GM18867 (cell line): ENCODE measurements around the gene CEP83.

ENCODE experiments used
- ATAC-seq: cut with Tn5 transposase; IDR thresholded peaks from one replicate; pipeline ENCODE4 v1.9.1; 2021; ENCODE audit warnings: mild to moderate bottlenecking, moderate library complexity; ENCODE audit not compliant: unreplicated experiment

The CEP83 gene

GRCh38 chr12:94273272-94273671 lies 186.4 kb downstream of the CEP83 start:
- no peak for ATAC-seq

- no peak for ATAC-seq
Measured at GRCh38 chr12:94272280-94272679, 187.4 kb downstream of the CEP83 start.

DNA sequence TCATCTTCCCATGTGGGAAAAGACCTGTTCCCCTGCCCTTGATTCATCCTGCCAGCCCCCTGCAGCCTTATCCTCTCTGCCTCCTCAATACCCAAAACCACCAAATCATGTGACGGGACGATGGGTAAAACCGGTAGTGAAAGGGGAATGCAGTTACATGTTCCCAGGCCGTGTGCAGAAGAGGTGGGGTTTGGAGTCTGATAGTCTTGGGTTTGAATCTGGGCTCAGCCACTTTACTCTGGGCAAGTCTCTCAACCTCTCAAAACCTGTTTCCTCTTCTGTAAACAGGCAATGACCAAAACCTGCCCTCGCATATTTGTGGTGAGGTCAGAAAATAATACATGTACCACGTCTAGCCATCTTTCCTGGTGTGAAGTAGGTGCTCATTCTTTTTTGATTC lies 188.3 kb downstream of the CEP83 start:
- ATAC-seq: no peak

- peak; percentile 34 for ATAC-seq
Measured at GRCh38 chr12:94269316-94269999, 190.2 kb downstream of the CEP83 start.

DNA sequence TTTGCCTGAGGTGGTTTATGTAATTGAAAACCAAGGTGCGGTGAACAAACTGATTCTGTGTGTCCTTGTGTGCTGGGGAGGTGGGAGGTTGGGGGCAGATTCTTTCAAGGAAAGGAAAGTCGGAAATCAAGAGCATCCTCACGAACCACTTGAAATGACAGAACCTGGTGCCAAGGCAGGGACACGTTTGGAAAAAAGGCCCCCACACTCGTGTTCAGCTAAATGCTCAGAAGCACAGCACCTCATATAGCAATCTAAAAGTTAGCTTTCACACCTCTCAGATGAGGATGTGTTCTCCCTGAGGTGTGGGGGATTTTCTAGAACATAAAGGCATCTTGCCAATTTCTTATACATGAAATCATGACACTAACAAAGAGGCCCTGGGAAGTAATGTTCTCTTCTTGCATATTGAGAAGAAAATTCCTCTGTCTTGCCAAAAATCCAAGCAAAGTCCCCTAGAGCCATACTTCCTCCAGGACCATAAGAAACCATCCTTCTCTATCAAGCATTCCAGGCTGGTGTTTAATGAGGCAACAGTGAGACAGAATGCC lies 191.7 kb downstream of the CEP83 start:
- peak; percentile 41 for ATAC-seq

- ATAC-seq: no peak
Measured at GRCh38 chr12:94267537-94267872, 192.2 kb downstream of the CEP83 start.

DNA sequence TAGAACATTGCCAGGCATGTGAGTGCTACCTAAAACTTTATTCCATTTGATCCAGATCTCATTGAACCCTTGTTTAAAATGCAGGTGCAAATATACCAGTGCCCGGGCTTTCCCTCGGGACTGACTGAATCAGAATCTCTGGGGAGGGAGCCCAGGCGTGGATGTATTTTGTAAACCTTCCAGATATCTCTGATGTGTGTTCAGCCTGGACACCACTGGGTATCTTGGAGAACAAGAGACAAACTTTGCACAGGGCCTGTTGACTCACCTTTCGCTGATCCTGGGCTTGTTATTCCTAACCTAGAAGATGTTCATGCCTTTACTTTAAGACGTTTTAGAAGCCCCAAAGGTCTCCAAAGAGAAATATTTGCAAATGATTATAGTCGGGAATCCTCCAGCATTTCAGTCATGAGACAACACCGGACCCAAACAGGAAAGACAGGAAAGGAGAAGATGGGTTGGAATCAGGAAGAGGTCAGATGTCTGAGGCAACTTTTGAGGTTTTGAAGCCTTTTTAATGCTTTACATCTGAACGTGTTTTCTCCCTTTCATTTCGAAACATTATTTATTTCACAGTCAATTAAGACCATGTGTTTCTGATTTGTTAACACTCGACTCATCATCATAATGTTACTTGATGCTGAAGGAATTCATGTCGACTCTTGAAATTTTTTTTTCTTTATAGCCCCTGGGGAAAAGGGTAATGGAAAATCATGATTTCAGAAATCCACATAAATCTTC lies 192.7 kb downstream of the CEP83 start:
- no peak for ATAC-seq

- no peak for ATAC-seq
Measured at GRCh38 chr12:94265966-94266745, 193.5 kb downstream of the CEP83 start.

GRCh38 chr12:94265539-94265938 lies 194.1 kb downstream of the CEP83 start:
- ATAC-seq: no peak

GRCh38 chr12:94264736-94265485 lies 194.8 kb downstream of the CEP83 start:
- no peak for ATAC-seq

- no peak for ATAC-seq
Measured at GRCh38 chr12:94263905-94264561, 195.6 kb downstream of the CEP83 start.

DNA sequence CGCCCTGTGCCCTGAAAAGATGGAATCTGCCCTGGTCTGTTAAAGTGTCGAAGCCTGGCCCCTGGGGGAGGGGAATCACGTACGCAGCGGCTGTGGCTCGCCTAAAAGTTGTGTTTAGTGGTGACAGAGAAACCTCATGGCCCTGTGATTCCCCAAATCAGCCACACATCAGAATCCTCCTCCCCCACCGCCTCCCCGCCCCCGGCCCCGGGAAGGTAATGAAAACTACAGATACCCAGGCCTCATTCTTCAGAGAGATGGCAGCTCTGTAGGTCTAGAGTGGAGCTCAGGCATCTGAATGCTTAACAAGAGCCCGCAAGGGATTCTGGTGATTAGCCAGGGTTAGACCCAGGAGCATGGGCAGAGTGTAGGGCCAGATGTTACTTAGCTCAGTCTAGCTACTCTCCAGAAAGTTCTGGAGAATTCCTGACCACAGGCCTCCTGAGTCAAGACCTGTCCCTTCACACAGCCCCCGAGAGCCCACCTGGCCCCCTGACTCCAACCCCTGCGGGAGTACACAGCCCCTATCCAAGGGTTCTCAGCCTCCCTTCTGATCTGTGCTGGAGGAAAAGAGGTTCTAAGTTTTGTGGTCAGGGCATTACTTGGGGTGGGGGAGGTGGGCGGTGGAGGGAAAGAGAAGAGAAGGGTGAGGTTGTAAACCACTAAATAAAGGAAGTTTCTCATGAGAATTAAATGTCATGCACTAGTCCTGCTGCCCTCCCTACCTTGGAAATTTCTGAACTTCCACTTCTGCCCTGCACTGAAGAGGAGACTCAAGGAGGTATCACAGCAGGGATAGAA lies 196.5 kb downstream of the CEP83 start:
- peak; percentile 24 for ATAC-seq

DNA sequence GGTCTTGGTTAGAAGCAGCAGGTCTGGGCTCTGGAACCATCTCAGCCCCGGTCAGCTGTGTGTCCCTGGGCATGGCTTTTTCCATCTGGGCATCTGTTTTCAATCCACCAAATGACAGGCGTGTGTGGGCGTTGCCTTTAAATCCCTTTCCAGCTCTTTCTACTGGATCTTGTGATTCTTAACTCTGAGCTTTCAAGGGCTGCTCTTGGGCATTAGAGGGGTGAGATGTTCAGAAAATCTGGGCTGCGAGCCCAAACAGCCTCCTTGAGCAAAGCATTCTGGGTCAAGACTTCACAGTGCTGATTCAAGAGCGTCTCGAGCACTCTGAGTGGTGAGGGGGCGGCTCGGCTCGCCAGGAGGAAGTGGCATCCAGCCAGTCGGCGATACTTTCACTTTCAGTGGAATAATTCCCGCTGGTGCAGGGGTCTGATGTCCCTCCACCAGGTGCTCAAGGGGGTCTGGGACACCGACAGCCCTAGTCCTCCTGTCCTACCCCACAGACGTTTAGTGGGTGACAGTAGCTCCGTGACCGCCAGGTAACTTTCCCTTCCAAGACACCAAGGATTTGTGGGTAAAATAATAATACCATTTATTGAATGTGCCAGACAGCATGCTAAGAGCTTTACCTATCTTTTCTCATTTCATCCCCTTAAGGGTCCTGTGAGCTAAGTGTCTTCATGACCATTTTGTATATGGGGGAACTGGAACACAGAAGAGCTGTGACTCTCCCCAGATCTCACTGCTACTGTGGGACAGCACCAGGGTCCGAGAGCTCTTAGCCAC lies 197.2 kb downstream of the CEP83 start:
- peak; percentile 36 for ATAC-seq

DNA sequence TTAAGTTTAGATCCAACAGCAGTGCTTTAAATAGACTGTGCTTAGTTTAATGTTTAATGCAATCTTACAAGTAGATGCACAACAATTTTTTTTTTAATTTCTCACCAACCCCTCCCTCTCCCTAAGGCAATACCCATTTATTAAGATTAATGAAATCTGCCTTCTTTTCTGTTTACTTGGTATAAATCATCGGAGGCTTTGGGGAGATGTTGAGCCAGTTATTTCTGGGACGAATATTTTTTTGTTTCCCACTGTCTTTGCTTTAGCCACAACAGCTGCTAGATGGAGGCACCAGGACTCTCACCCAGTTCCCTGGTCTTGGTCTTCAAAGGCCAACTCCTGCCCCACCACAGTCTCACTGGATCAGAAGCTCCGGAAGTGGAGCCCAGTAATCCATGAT lies 197.9 kb downstream of the CEP83 start:
- ATAC-seq: no peak

DNA sequence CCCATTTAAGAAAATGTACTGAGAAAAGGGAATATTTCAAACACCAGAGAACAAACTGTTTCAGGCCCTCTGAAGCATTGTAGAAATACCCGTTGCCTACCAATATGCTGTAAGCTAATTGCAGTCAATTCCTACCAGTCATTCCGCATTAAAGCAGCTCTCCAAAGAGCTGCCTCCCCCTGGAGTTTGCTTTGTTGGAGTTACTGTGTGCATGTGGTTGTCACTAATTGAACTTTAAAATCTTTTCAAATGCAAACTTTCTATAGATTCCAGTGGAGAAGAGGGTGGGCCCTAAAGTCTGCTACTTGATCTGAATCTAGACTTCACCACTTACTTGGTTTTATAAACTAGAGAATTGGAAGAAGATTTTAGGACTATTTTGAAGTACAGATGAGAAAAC lies 198.5 kb downstream of the CEP83 start:
- ATAC-seq: no peak

- no peak for ATAC-seq
Measured at GRCh38 chr12:94260717-94261116, 198.9 kb downstream of the CEP83 start.

GRCh38 chr12:94260017-94260416 lies 199.7 kb downstream of the CEP83 start:
- ATAC-seq: no peak

DNA sequence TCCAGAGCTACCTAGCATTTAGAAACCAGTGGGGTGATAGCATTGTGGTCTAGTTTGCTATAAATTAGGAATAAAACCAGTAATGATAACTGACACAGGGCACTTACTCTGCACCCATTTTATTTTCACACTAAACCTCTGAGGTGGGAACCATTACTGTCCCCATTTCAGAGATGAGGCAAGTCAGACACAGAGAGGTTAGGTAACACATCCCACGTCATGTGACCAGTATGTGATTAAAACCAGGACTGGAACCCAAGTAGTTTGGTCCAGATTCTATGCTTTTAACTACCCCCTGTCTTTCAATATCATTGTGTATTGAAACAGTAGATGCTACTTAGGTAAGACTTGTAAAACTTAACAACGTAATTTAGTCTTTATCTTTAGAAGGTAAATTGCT lies 201.1 kb downstream of the CEP83 start:
- ATAC-seq: peak; percentile 57
